NK-92 (cell line): ENCODE results near the gene TRPM6.

Experiments used
- DNase-seq: peaks from one replicate; lab custom pipeline; 2025; ENCODE audit not compliant: unreplicated experiment; lab: John Stamatoyannopoulos, UW

Gene TRPM6

GRCh38 chr9:74721696-74722660 lies 165.7 kb downstream of the TRPM6 start:
- no peak for DNase-seq

GRCh38 chr9:74719306-74719705 lies 168.4 kb downstream of the TRPM6 start:
- DNase-seq, result no peak

DNA sequence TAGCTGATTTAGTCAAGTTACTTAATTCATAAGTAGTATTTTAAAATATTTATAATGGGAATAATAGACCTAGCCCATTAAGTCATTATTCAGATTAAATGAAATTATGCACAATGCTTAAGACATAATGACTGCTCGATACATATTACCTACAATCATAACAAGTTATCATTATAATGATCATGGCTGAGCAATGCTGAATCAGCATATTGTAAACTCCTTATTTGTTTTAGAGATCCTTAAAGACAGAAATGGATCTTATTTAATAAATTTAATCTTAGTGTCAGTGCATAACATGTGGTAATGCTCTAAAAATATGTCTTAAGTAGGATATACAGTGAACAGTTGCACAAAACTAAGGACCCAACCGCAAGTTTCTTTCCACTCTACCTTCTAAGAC lies 169.0 kb downstream of the TRPM6 start:
- DNase-seq, result no peak

DNA sequence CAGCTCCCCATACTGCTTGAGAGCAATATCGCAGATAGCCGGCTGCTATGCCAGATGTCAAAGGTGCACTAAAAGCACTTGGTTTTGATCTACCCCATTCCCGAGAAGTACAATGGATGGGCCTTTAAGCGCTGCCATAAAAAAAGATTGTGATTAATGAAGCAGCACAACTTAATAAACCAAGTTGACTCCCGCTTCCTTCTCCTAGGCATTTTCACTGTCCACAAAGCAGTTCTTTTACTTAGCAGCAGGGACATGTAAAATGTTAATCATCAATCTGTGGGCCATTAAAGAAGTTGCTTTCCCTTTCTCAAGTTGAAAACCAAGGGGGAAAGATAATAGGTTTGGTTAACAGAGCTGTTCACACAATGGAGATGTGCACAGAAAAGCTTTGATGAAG lies 176.4 kb downstream of the TRPM6 start:
- no peak for DNase-seq

GRCh38 chr9:74697535-74697934 lies 190.2 kb downstream of the TRPM6 start:
- no peak for DNase-seq

DNA sequence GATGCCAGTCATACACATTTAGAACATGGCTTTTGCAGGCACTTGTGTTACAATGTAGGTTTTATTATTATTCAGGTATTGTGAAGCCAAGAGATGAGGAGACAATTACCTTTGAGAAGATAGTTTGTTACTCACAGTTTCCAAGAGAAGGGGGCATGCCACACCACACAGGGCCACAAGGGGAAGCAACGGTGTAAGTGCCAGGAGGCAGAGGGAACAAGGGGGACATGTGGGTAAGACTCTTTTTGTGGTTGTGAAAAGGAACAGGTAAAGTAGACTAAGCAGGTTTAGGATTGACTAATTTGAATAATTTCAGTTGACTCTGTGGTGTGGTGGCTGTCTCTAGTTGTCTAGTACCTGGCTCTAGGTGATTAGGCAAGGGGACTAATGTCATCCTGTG lies 191.2 kb downstream of the TRPM6 start:
- no peak for DNase-seq

DNA sequence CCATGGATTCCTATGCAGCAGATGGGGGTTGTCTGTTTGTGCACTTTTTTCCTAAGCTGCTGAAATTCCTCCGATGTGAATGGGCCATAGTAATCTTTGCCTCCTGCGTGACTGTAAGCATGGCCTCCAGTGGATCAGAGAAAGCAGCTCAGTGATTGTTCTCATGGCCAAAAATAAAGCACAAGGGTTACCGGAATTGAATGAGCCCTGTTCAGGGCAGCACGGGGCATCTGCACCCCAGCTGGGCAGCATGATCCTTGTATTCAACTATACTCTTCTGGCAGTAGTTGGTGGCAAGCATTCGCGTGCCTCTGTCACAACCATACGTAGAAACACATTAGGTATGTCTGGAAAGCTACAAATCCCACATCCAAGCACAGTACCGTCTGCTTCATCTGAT lies 196.7 kb downstream of the TRPM6 start:
- DNase-seq, result no peak

- no peak for DNase-seq
Measured at GRCh38 chr9:74683322-74683721, 204.4 kb downstream of the TRPM6 start.

GRCh38 chr9:74681906-74682305 lies 205.8 kb downstream of the TRPM6 start:
- DNase-seq, result no peak

DNA sequence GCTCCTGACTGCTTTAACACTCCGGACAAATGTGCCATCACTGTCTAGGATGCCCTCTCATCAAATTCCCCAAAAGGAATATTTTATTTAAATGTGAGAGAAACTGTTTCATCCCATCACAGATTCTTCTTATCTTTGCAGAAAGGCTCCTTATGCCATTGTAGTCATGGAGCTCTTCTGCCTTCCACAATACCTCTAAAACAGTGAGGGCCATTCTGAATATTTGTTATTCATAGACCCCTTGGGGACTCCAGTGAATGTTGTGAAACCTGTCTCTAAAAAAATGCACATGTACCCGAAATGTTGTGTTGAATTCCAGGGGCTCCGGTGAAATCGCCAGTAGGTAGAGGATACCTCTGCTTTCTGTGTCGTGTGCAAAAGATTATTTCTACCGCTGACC lies 213.6 kb downstream of the TRPM6 start:
- no peak for DNase-seq
